HG02884 (cell line): ENCODE measurements around the gene HIF1AN.
A peak's percentile ranks its signal among the peaks of the same experiment; 100 is the strongest.

Experiments
- ATAC-seq: cut with Tn5 transposase; IDR thresholded peaks from one replicate; pipeline ENCODE4 v1.9.1; 2021; ENCODE audit warnings: mild to moderate bottlenecking, moderate library complexity; ENCODE audit not compliant: unreplicated experiment

Gene HIF1AN

DNA sequence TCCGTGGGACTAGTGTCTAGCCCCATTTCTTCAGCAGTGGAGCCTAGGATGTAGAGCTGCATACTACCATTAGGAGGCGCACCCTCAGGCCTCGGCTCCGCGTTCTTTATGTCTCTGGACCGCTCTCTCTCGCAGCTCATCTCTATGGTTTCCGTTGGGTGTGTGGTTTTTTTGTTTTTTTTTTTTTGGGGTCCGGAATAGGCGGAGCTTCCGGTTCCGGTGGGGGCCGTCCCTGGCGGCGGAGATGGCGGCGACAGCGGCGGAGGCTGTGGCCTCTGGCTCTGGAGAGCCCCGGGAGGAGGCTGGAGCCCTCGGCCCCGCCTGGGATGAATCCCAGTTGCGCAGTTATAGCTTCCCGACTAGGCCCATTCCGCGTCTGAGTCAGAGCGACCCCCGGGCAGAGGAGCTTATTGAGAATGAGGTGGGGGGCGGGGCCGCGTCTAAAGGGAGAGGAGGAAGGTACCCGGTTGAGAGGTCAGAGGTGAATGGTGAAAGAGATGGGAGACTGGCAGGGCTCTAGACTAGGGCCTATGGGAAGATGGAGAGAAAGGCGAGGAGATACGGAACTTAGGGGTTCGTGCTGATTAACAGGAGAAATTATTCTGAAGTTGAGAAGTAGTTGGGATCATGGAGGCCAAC lies at the start of gene HIF1AN:
Gene HIF1AN, plus strand, starts transcription at position 229 of the 639 bp plus-strand sequence. Its CDS starts 16 bp downstream, at position 245.
- ATAC-seq: peak; percentile 96

GRCh38 chr10:100487529-100487928 lies 48.2 kb upstream of the HIF1AN start:
- ATAC-seq: no peak

DNA sequence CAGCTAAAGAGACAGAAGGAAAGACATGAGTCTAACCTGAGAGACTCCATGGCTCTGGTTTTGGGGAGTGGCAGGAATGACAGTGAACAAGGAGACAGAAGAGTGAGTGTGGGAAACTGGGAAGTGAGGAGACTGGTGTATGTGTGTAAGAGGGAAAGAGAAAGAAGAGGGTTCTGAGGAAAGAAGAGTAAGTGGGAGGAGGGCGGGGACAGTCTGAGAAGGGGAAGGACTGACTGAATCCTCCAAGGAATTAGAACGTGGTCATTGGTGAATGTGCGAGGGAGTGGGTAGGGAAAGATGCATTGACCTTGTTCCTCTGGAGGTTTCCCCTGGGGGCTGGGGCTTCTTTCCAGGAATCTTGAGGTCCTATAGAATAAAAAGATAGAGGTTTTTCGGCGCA lies 46.3 kb upstream of the HIF1AN start:
- ATAC-seq: no peak

GRCh38 chr10:100490531-100490930 lies 45.2 kb upstream of the HIF1AN start:
- no peak for ATAC-seq

GRCh38 chr10:100496567-100496966 lies 39.2 kb upstream of the HIF1AN start:
- no peak for ATAC-seq

- ATAC-seq: no peak
Measured at GRCh38 chr10:100498059-100498458, 37.7 kb upstream of the HIF1AN start.

GRCh38 chr10:100501423-100501822 lies 34.3 kb upstream of the HIF1AN start:
- ATAC-seq: no peak

DNA sequence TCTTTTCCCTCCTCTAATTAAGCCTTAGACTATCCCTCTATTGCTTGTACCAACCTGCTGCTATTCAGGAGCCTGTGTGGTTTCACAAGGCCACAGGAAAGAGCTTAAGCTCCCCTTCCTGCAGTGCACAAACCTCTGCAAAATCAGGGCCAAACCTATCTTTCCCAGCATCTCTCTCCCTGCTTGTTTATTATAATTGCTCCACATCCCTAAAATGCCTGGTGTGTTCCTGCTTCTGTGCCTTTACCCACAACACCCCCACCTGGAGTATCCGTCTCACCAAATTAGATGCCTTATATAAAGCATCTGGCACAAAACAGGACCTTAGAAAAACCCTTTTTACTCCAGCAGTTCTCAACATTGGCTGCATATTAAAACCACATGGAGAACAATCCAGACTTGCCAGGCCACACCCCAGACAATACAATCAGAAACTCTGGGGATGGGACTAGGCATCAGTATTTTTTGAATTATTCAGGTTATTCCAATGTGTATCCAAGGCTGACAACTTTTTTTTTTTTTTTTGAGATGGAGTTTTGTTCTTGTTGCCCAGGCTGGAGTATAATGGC lies 32.7 kb upstream of the HIF1AN start:
- ATAC-seq: no peak

DNA sequence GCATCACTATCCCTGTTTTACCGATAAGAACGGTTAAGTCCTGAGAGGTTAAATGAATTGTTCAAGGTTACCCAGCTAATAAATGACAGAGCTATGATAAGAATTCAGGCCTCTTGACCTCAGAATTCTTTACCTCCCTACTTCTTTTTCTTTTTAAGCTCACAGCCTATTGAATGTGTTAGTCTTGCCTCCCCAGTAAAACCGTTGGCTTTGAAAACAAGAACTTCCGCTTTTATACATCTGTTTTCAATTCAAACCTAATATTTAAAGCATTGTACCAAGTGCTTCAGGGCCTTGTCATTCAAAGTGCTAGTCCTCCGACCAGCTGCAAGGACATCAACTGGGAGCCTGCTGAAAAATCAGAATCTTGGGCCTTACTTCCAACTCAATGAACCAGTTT lies 31.6 kb upstream of the HIF1AN start:
- no peak for ATAC-seq

- no peak for ATAC-seq
Measured at GRCh38 chr10:100505164-100505563, 30.6 kb upstream of the HIF1AN start.

DNA sequence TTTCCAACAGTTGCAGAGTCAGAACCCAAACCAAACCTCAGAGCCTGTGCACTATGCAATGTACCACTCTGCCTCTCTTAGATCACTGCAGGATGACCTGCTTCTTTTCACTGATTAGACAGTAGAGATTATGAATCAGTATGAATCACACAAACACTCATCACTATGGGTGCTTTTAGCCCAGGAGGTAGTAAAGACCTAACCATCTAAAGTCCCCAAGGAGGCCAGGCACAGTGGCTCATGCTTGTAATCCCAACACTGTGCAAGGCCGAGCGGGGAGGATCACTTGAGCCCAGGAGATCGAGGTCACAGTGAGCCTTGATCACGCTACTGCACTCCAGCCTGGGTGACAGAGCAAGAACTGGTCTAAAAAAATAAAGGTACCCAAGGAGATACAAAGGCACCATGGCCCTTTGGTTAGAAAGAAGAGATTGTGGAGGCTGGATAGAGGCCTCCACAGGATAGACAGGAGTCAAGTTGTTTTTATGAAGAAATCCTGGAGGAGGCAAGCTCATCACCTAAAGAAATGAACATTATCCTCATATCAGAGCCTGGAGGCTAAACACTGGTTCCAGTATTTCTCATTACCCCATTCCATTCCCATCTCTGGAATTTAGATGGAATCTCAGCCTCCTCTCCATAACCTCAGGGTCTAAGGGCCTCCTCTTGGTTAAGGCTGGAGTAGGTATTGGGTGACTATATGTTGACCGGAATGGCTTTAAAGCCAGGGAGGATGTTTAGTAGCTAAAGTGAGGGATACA lies 29.0 kb upstream of the HIF1AN start:
- no peak for ATAC-seq

DNA sequence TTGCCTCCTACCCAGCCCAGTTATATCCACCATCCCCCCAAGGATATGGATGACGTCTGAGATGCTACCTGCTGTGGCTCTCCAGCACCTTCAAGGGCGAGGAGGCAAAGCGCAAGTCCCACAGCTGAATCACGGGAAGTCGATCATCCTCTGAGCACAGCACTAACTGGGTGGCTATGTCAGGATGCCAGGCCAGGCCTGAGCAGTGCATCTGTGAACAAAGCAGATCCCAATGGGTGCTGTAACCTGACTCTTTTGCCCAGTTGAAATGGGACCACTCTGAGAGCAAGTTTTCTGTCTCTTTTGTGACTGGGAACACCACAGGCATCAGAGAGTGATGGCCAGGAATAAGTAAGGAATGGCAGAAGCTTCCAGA lies 28.4 kb upstream of the HIF1AN start:
- no peak for ATAC-seq

DNA sequence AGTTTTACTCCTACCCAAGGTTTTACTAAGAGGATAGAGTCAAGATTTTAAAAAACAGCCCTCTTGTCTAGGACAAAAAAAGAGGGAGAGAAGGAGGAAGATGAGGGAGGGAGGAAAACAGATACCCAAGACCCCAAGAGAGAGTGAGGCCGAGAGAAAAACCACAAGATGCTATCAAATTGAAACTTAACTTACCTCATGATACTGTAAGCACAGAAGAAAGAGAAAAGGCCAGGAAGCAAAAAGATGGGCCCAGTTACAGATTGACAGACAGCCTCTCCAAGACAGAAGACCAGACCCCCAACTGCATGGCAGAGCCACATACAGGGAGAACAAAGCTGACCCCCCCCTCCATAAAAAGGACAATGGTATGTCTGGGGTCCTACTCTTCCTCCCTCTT lies 27.5 kb upstream of the HIF1AN start:
- ATAC-seq: no peak

- no peak for ATAC-seq
Measured at GRCh38 chr10:100508691-100509150, 27.0 kb upstream of the HIF1AN start.

DNA sequence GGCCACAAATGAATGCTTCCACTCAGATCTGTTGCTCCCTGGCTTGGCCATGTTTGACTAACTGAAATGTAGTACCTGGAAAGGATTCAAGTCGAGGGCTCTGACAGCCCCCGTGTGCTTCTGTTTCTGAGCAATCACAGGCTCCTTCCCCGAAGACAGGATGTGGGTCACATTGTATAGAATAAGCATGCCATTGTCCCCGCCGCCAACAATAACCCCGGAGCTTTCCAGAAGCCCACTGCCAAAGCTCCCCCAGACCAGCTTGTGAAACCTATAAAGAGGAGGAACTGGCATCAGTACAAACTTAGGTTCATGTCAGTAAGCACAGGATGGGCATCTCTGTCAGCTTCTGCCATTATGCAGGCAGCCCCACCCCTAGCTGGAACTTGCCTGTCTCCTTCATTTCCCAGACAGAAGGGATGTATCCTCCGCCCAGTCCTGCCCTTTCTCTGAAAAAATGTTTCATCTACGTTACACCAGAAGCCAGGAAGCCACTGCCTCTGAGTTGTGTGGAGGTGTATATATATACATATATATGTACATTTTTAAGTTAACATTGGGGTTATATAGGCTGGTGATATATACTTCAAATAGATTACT lies 26.4 kb upstream of the HIF1AN start:
- no peak for ATAC-seq

- no peak for ATAC-seq
Measured at GRCh38 chr10:100510533-100511308, 25.0 kb upstream of the HIF1AN start.

DNA sequence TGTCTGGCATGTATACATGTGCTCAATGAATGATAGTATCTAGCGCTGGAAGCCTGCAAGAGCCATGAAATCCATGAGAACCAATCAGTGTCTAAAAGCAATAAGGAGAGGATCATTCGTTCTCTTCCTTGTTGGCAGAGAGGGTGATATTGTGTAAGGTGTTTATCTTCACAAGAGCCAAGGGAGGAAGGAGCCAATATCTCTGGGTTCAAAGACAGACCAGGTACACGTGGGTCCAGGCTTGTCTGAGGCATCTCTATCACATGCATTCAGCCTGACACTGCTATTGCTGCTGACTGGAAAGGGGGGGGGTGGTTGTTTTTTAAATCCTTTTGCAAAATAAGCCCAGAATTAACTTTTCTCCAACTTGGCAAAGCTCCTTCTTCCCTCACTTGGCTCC lies 20.1 kb upstream of the HIF1AN start:
- no peak for ATAC-seq

DNA sequence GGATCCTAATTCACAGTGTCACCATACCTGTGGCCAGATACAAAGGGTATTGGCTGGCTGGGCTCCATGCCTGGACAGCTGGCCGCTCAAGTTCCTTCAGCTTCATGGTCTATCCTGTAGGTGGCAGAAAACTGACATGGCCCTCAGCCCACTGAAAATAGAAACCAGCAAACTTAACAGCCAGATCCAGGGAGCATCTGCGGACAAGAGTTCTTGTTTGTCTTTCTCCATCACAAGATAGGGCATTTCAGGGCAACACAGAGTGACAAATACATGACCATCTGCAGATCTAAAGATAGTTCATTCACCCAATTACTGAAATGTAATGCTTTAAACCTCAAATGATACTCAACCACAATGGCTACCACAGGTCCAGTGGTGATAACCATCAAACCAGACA lies 18.9 kb upstream of the HIF1AN start:
- ATAC-seq: no peak

GRCh38 chr10:100518761-100519241 lies 16.9 kb upstream of the HIF1AN start:
- ATAC-seq: no peak

- no peak for ATAC-seq
Measured at GRCh38 chr10:100519311-100520051, 16.3 kb upstream of the HIF1AN start, which contains the start of gene SEC31B. SEC31B (minus strand) TSS chr10:100519861; CDS start chr10:100516952, 2,909 bp downstream.
